Esophagus muscularis mucosa (tissue), 4 donors: ENCODE results near the gene LHX2.

ENCODE experiments used
- CTCF ChIP-seq, 3 experiments: fragments of 200-600 bp in 2 of 3; fragments of 450-650 bp in 1 of 3; sonication (generic) in 2 of 3; IDR thresholded peaks; one replicate each; pipeline ENCODE4 v1.5.1; 2017 to 2019; ENCODE audit warnings: antibody characterized with exemption in 3 of 3, mild to moderate bottlenecking in 2 of 3, moderate library complexity in 1 of 3
- EP300 ChIP-seq: sonication (generic); formaldehyde crosslinking; IDR thresholded peaks from one replicate; pipeline ENCODE4 v1.6.1; 2017; ENCODE audit warnings: antibody characterized with exemption
- POLR2A ChIP-seq: fragments of 450-650 bp; IDR thresholded peaks from one replicate; pipeline ENCODE4 v1.6.1; 2017; ENCODE audit warnings: antibody characterized with exemption, moderate library complexity, mild to moderate bottlenecking, low read depth
- POLR2AphosphoS5 ChIP-seq, 2 donors: sonication (generic); formaldehyde crosslinking; IDR thresholded peaks; one replicate each; pipeline ENCODE4 v1.6.1; 2017; ENCODE audit warnings: antibody characterized with exemption in 2 of 2

GRCh38 chr9:123964761-123965160, 46.8 kb upstream of the LHX2 start:
- TF ChIP-seq CTCF (IDR thresholded peaks at IDR 0.05) (no peak), POLR2AphosphoS5 (IDR thresholded peaks at IDR 0.05) (no peak), POLR2A (no peak), EP300 (no peak)
